ENCODE results near the gene CLINT1. TPM values are rescaled to one million over a fixed set of nuclear protein-coding genes. Genes with fewer than 3 reads are reported as not detected.

CLINT1 gene
- total and polyA plus RNA-seq, 2 of the 13 experiments (the other 11 are each of a cell fraction or from before 2014, with no cell fraction given), result 64.0 to 104 TPM

DNA sequence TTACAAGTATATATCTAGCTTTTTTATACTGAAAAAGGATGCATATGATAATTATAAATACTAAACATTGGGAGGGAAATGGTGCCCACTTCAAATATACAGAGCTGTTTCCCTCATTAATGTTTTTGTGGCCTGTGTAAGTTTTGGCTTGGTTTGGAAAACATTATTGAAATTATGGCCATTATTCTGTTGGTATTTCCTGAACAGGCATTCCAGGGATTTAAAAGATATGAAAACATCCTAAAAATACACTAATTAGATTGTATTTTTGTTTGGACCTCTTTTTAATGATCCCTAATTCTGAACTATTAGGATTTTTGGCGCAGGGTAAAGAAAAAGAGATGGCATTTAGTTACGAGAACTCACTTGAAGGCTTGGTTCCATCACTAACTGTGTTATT, 50.9 kb downstream of the CLINT1 start:
- no peak for ATAC-seq
- FAIRE-seq, result no peak
- TF ChIP-seq ZBTB1 (CRISPR knock-in tag; IDR thresholded peaks at IDR 0.05; ENCODE audit: borderline replicate concordance) (no peak), HOXA3 (CRISPR knock-in tag; IDR thresholded peaks at IDR 0.05) (no peak), NR3C1 (CRISPR knock-in tag; IDR thresholded peaks at IDR 0.05) (no peak), MXI1 (IDR thresholded peaks at IDR 0.05; ENCODE audit: borderline replicate concordance, low read depth, low read length) (no peak), HES4 (CRISPR knock-in tag; IDR thresholded peaks at IDR 0.05; ENCODE audit: borderline replicate concordance) (no peak), CCAR2 (optimal IDR thresholded peaks at IDR 0.05; ENCODE audit: low read depth, low read length) (no peak), ZNF549 (CRISPR knock-in tag; IDR thresholded peaks at IDR 0.05) (no peak), SMAD9 (CRISPR knock-in tag; IDR thresholded peaks at IDR 0.05) (no peak), KDM1A (CRISPR knock-in tag; IDR thresholded peaks at IDR 0.05) (no peak), DNMT3B (CRISPR knock-in tag; conservative IDR thresholded peaks at IDR 0.05) (no peak), ZBTB21 (CRISPR knock-in tag; IDR thresholded peaks at IDR 0.05) (no peak), GATAD2A (CRISPR knock-in tag; IDR thresholded peaks at IDR 0.05) (no peak), STAT5B (CRISPR knock-in tag; IDR thresholded peaks at IDR 0.05) (no peak), ZNF17 (CRISPR knock-in tag; IDR thresholded peaks at IDR 0.05) (no peak), MLLT10 (CRISPR knock-in tag; IDR thresholded peaks at IDR 0.05) (no peak), SYNCRIP (IDR thresholded peaks at IDR 0.05; ENCODE audit: insufficient read depth, low read depth, low read length) (no peak)
- TF ChIP-seq, protein P1, sequence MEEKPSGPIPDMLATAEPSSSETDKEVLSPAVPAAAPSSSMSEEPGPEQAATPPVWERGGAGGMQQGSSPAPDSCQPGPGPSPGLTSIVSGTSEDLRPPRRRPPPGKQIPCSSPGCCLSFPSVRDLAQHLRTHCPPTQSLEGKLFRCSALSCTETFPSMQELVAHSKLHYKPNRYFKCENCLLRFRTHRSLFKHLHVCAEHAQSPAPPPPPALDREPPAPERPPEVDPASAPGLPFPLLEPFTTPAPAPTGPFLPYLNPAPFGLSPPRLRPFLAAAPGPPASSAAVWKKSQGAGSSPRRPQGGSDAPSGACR (CRISPR knock-in tag; IDR thresholded peaks at IDR 0.05), result no peak
- TF ChIP-seq, protein P2, sequence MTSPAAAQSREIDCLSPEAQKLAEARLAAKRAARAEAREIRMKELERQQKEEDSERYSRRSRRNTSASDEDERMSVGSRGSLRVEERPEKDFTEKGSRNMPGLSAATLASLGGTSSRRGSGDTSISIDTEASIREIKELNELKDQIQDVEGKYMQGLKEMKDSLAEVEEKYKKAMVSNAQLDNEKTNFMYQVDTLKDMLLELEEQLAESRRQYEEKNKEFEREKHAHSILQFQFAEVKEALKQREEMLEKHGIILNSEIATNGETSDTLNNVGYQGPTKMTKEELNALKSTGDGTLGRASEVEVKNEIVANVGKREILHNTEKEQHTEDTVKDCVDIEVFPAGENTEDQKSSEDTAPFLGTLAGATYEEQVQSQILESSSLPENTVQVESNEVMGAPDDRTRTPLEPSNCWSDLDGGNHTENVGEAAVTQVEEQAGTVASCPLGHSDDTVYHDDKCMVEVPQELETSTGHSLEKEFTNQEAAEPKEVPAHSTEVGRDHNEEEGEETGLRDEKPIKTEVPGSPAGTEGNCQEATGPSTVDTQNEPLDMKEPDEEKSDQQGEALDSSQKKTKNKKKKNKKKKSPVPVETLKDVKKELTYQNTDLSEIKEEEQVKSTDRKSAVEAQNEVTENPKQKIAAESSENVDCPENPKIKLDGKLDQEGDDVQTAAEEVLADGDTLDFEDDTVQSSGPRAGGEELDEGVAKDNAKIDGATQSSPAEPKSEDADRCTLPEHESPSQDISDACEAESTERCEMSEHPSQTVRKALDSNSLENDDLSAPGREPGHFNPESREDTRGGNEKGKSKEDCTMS (CRISPR knock-in tag; conservative IDR thresholded peaks at IDR 0.05), result no peak
- CTCF ChIA-PET (ENCODE audit: low intra/inter-chr PET ratio, low total read pairs), result no interaction called here
- Histone ChIP-seq H3K36me3 (replicated peaks in 1 of 2; ENCODE audit: control insufficient read depth in 1 of 2, insufficient read depth in 2 of 2, low read length in 2 of 2) (peaks cover 12 to 72% of the 10 kb centered on the region in 2 experiments), H2AFZ (ENCODE audit: low read length) (no peak overlapping the region), H3K9ac (ENCODE audit: insufficient read depth, low read depth, low read length) (no peak overlapping the region), H3K4me1 (ENCODE audit: insufficient read depth, low read length) (no peaks in the 10 kb centered on the region), H3K9me3 (ENCODE audit: low read length) (no peaks in the 10 kb centered on the region), H3K4me2 (ENCODE audit: low read depth, low read length) (no peak overlapping the region), H4K20me1 (ENCODE audit: insufficient read depth, low read length) (no peaks in the 10 kb centered on the region), H3K4me3 (replicated peaks in 1 of 3; ENCODE audit: insufficient read depth in 1 of 3, low read depth in 2 of 3, low read length in 3 of 3) (no peak overlapping the region), H3K27ac (ENCODE audit: extremely low read length, insufficient read depth, low read length) (no peak overlapping the region), H3K27me3 (ENCODE audit: control insufficient read depth in 1 of 2, insufficient read depth in 2 of 2, low read length in 2 of 2) (no peaks in the 10 kb centered on the region), H3K79me2 (ENCODE audit: insufficient read depth, low read length) (no peaks in the 10 kb centered on the region)
- POLR2A ChIA-PET, result no interaction called here
- BruUV-seq (replicated peaks), result no TSS peak
- intact Hi-C loops (cut with micrococcal nuclease; ENCODE audit: unreplicated experiment), result no loop called here
- in situ Hi-C loops (cut with HindIII; ENCODE audit: extremely low pct_ligation_motif_present, low pct_unique_long_range_greater_than_20kb), result no loop called here
- 80% methylated on average over 2 of the region's 2 CpGs for WGBS (ENCODE audit: low lambda C conversion rate)
- DNase-seq (ENCODE audit: low spot score), result no peak

Data from HepG2 (cell line).